Pancreas (tissue), 10 donors: ENCODE results near the gene C17orf67. TPM values are rescaled to one million over a fixed set of nuclear protein-coding genes. Genes with fewer than 3 reads are reported as not detected.
A peak's percentile ranks its signal among the peaks of the same experiment; 100 is the strongest.

ENCODE experiments used
- ATAC-seq, 4 donors: fragments of 200-7000 bp; cut with Tn5 transposase; one replicate each; pipeline versions ENCODE4 v1.8.0 to v1.9.1; 2020; ENCODE audit warnings: mild to moderate bottlenecking in 4 of 4, moderate library complexity in 4 of 4
- DNase-seq, 6 donors: peaks; one replicate each; pipeline ENCODE4 v3.0.0-alpha.2; 2020
- FAIRE-seq: peaks from 2 replicates; lab custom pipeline; 2012; peaks lifted over from hg19 to GRCh38; lab: Jason Lieb, UNC
- H3K27ac ChIP-seq, 4 donors: fragments of 200-600 bp; sonication (generic); 1 replicate in 3 of 4; 2 replicates in 1 of 4; pipeline versions ENCODE4 v1.5.0 to v1.8.0; 2020
- H3K27me3 ChIP-seq, 4 donors: fragments of 200-600 bp; one replicate each; pipeline ENCODE4 v1.8.0; 2021
- H3K36me3 ChIP-seq, 3 donors: fragments of 200-600 bp; sonication (generic) in 1 of 3; one replicate each; pipeline versions ENCODE4 v1.5.0 to v1.8.0; 2020 to 2021
- H3K4me1 ChIP-seq, 3 donors: fragments of 200-600 bp; one replicate each; pipeline ENCODE4 v1.8.0; 2021
- H3K4me3 ChIP-seq, 4 donors: fragments of 200-600 bp; sonication (generic) in 2 of 4; one replicate each; pipeline versions ENCODE4 v1.5.0 to v1.8.0; 2020 to 2021
- H3K9me3 ChIP-seq, 4 donors: fragments of 200-600 bp; one replicate each; pipeline ENCODE4 v1.8.0; 2021
- CTCF ChIP-seq, 4 donors: fragments of 200-600 bp; sonication (generic) in 3 of 4; IDR thresholded peaks; one replicate each; pipeline versions ENCODE4 v1.5.0 to v1.8.0; 2021; ENCODE audit warnings: antibody characterized with exemption in 4 of 4
- WGBS, 2 donors: extraction: QIAGEN DNeasy Blood & Tissue Kit; methylation state at CpG; one replicate each; pipeline ENCODE4 v1.1.7; 2013; 5-methylcytosine and 5-hydroxymethylcytosine counted together
- intact Hi-C, 3 donors: fragments of 100-400 bp; cut with DNase I; formaldehyde crosslinking; loops; one replicate each; pipeline versions ENCODE4 v1.11.1 to v1.14.2; 2022
- polyA plus RNA-seq, 2 donors: library from polyadenylated mRNA; stranded (reverse); fragments of 200-250 nt; gene quantifications; one replicate each; pipeline ENCODE4 v1.2.3, GENCODE V29; 2013
- total RNA-seq, 6 donors: library from RNA; stranded (reverse); fragmentation: NEBNext Ultra II Directional in 4 of 6; extraction: Animal tissue kit (Norgen Biotek cat#: 25700) in 4 of 6; gene quantifications; one replicate each; pipeline versions ENCODE4 v1.2.1 to v1.2.4, GENCODE V29; 2021 to 2023
- donor health status: healthy with polysubstance abuse.
- donor health status: DM: no; HTN: no; CAD: no; lungs with moderate emphysema.
- donor health status: DM: no; HTN: no; CAD: no.
- donor health status: control.
- donor health status: control.
- donor health status: Bipolar disorder and iron deficiency.
- donor health status: DM: yes; HTN: yes; CAD: no.
- donor health status: DM: no; HTN: no; CAD: no.
- donor health status: DM: no; HTN: no; CAD: no.
- donor health status: DM: yes; HTN: yes; CAD: no.

Gene C17orf67
- total and polyA plus RNA-seq, 8 donors, result 1.0 to 9.6 (median 1.8) TPM

GRCh38 chr17:56793957-56794356, 39.8 kb downstream of the C17orf67 start:
- Histone ChIP-seq H3K9me3 (no peaks in the 10 kb centered on the region), H3K4me1 (no peaks in the 10 kb centered on the region), H3K4me3 (no peak overlapping the region), H3K27ac (no peak overlapping the region), H3K36me3 (no peaks in the 10 kb centered on the region), H3K27me3 (no peaks in the 10 kb centered on the region)
- FAIRE-seq (no peak), DNase-seq (no peak), ATAC-seq (no peak)
- TF ChIP-seq CTCF (IDR thresholded peaks at IDR 0.05), result no peak
- intact Hi-C loops, result no loop called here
- 55 to 77% methylated on average over 3 of the region's 3 CpGs for WGBS, 2 donors

GRCh38 chr17:56793531-56793930, 40.2 kb downstream of the C17orf67 start:
- TF ChIP-seq CTCF (IDR thresholded peaks at IDR 0.05), result no peak
- no peaks in the 10 kb centered on the region for H3K9me3 ChIP-seq
- no peak overlapping the region for H3K4me3 ChIP-seq
- H3K27ac ChIP-seq, result no peak overlapping the region
- no peaks in the 10 kb centered on the region for H3K4me1 ChIP-seq
- no peaks in the 10 kb centered on the region for H3K36me3 ChIP-seq
- DNase-seq (no peak), FAIRE-seq (no peak), ATAC-seq (no peak)
- intact Hi-C loops, result no loop called here
- H3K27me3 ChIP-seq, result no peaks in the 10 kb centered on the region

GRCh38 chr17:56792267-56792666, 41.5 kb downstream of the C17orf67 start:
- Histone ChIP-seq H3K27ac (no peak overlapping the region), H3K36me3 (no peaks in the 10 kb centered on the region), H3K9me3 (no peaks in the 10 kb centered on the region), H3K4me1 (no peaks in the 10 kb centered on the region), H3K4me3 (no peak overlapping the region), H3K27me3 (no peaks in the 10 kb centered on the region)
- intact Hi-C loops, result no loop called here
- 91 to 92% methylated on average over 1 of the region's 1 CpG for WGBS, 2 donors
- DNase-seq, result no peak
- FAIRE-seq, result no peak
- TF ChIP-seq CTCF (IDR thresholded peaks at IDR 0.05), result no peak
- ATAC-seq, result no peak

- Histone ChIP-seq H3K9me3 (no peaks in the 10 kb centered on the region), H3K4me3 (no peak overlapping the region), H3K36me3 (no peaks in the 10 kb centered on the region), H3K27me3 (no peaks in the 10 kb centered on the region), H3K27ac (peak overlapping the region in 1 of 4 donors; percentile 4), H3K4me1 (no peaks in the 10 kb centered on the region)
- DNase-seq, result peak in 1 of 6 donors; percentile 17
- no peak for FAIRE-seq
- intact Hi-C loops, result no loop called here
- peak in 3 of 4 donors; percentile 60 to 87 (median 80) for ATAC-seq
- WGBS, 2 donors, result 66 to 76% methylated on average over 7 of the region's 7 CpGs
- TF ChIP-seq CTCF (IDR thresholded peaks at IDR 0.05), result no peak
These were observed 46.7 kb downstream of the C17orf67 start for GRCh38 chr17:56786989-56787482.

GRCh38 chr17:56785997-56786680, 47.6 kb downstream of the C17orf67 start:
- WGBS, 2 donors, result 76 to 85% methylated on average over 9 of the region's 9 CpGs
- Histone ChIP-seq H3K4me3 (no peak overlapping the region), H3K9me3 (no peaks in the 10 kb centered on the region), H3K36me3 (no peaks in the 10 kb centered on the region), H3K27me3 (no peaks in the 10 kb centered on the region), H3K27ac (no peak overlapping the region), H3K4me1 (no peaks in the 10 kb centered on the region)
- no peak for DNase-seq
- ATAC-seq, result no peak
- no peak for TF ChIP-seq CTCF (IDR thresholded peaks at IDR 0.05)
- intact Hi-C loops, result no loop called here
- no peak for FAIRE-seq
